Measurements from ENCODE around the gene TGFBR3L. TPM values are rescaled to one million over a fixed set of nuclear protein-coding genes. Genes with fewer than 3 reads are reported as not detected.

The TGFBR3L gene
- total RNA-seq, 2 experiments from 2014 or later: 0.13 to 0.61 TPM

DNA sequence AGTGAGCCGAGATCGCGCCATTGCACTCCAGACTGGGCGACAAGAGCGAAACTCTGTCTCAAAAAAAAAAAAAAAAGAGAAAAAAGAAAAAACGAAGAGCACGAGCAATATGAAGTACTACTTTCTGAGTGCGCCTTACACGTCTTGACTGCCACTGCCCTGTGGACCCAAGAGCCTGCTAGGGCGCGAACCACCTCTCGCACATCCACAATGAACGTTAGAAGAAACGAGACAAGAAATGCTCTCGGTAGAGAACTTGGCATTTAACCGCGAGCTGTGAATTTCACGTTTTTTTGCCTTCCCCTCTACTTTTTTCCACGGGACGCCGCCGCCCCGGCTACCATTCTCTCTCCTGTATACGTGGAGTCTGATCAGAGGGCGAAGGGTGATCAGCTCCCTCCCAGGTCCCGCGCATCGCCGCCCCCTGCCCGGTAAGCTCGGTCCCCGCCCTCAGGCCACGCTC, 28.4 kb downstream of the TGFBR3L start:
- intact Hi-C loops (cut with micrococcal nuclease; ENCODE audit: unreplicated experiment): loop anchor here (1.0 to 5.0 kb wide), 6 partner anchors 22 to 324 kb away; partner anchors contain the start of genes ELAVL1 and SNAPC2
- peak overlapping the region; percentile 77 for H3K4me2 ChIP-seq (ENCODE audit: low read length)
- H4K20me1 ChIP-seq (ENCODE audit: insufficient read depth, low read length): 0 out of 2 replicates have a peak, but pooled peaks cover 5% of the 10 kb centered on the region
- peak overlapping the region; percentile 62 for H3K27ac ChIP-seq (ENCODE audit: low read depth, low read length, poor library complexity, severe bottlenecking)
- no peaks in the 10 kb centered on the region for H3K9me3 ChIP-seq (ENCODE audit: low read length)
- H3K79me2 ChIP-seq (ENCODE audit: insufficient read depth, low read depth, low read length): peaks cover 40% of the 10 kb centered on the region
- peak overlapping the region; percentile 94 for H3K4me3 ChIP-seq (ENCODE audit: low read depth, low read length, poor library complexity, severe bottlenecking)
- peaks cover 18% of the 10 kb centered on the region for H3K4me1 ChIP-seq (ENCODE audit: insufficient read depth, low read length, poor library complexity, severe bottlenecking)
- BruUV-seq (replicated peaks): no TSS peak
- ChIA-PET CTCF (ENCODE audit: unreplicated experiment) (interaction anchor here (1.2 to 2.0 kb wide), 2 partner anchors 22 to 91 kb away, joined by 3 to 15 read pairs; partner anchors contain the start of gene SNAPC2), POLR2A (interaction anchor here (0.6 to 2.8 kb wide), 4 partner anchors 18 to 337 kb away, joined by 4 to 12 read pairs (median 5); partner anchors contain the start of gene SNAPC2)
- H3K9me2 ChIP-seq (ENCODE audit: insufficient read depth, low read length): no peaks in the 10 kb centered on the region
- peak; percentile 32 for DNase-seq (ENCODE audit: low spot score)
- TF ChIP-seq, protein P1, sequence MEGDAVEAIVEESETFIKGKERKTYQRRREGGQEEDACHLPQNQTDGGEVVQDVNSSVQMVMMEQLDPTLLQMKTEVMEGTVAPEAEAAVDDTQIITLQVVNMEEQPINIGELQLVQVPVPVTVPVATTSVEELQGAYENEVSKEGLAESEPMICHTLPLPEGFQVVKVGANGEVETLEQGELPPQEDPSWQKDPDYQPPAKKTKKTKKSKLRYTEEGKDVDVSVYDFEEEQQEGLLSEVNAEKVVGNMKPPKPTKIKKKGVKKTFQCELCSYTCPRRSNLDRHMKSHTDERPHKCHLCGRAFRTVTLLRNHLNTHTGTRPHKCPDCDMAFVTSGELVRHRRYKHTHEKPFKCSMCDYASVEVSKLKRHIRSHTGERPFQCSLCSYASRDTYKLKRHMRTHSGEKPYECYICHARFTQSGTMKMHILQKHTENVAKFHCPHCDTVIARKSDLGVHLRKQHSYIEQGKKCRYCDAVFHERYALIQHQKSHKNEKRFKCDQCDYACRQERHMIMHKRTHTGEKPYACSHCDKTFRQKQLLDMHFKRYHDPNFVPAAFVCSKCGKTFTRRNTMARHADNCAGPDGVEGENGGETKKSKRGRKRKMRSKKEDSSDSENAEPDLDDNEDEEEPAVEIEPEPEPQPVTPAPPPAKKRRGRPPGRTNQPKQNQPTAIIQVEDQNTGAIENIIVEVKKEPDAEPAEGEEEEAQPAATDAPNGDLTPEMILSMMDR (conservative IDR thresholded peaks at IDR 0.05; ENCODE audit: low read length): no peak
- TF ChIP-seq EZH2phosphoT487 (IDR thresholded peaks at IDR 0.05; ENCODE audit: borderline replicate concordance, low read depth, low read length): no peak
- peak overlapping the region; percentile 52 for H2AFZ ChIP-seq (ENCODE audit: low read length)
- H3K36me3 ChIP-seq (ENCODE audit: insufficient read depth, low read length): peaks cover 34% of the 10 kb centered on the region

DNA sequence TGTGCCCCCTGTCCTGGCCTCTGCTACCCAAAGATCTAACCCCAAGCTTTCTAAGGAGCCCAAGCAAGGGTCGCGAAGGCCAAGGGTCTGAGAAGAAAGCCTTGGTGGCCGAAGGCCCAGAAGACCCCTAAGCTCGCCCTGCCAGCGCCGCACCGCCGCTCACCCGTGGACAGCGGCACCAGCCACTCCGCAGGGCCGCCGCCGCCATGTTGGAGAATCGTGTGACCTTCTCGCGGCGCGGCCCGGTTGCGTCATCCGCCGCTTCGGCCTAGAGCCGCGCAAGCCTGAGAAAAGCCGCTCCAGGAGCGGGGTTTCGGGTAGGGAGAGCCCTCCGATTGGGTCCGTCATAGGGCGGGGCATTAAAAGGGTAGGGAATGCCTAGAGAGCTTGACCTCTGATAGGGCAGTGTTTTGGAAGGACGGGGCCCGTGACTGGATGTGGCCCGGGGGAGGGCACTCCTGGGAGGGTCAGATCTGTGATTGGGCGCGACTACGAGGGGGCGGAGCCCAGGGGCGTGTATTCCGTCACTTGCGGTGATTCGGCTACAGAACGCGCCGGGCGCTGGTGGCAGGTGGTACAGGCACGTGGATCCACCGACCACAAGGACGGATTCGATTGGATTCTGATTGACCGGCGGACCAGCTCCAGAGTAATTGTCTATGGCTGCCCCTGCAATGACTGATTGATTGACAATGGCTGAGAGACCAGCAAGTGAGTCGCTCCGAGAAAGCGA, 29.0 kb downstream of the TGFBR3L start, which contains the start of gene TIMM44:
TSS of gene TIMM44 (minus strand) at position 223 of the 733 bp plus-strand sequence. CDS start at position 208, 15 bp downstream.
- intact Hi-C loops (cut with micrococcal nuclease; ENCODE audit: unreplicated experiment): loop anchor here (1.0 to 5.0 kb wide), 7 partner anchors 23 to 324 kb away; partner anchors contain the start of genes ELAVL1 and SNAPC2
- H3K4me1 ChIP-seq (ENCODE audit: insufficient read depth, low read length, poor library complexity, severe bottlenecking): peaks cover 18% of the 10 kb centered on the region
- H3K79me2 ChIP-seq (ENCODE audit: insufficient read depth, low read depth, low read length): peaks cover 40% of the 10 kb centered on the region
- BruUV-seq (replicated peaks): no TSS peak
- DNase-seq (ENCODE audit: low spot score): peak; percentile 100
- TF ChIP-seq, protein P1 (conservative IDR thresholded peaks at IDR 0.05; ENCODE audit: low read length): no peak
- TF ChIP-seq EZH2phosphoT487 (IDR thresholded peaks at IDR 0.05; ENCODE audit: borderline replicate concordance, low read depth, low read length): no peak
- CTCF ChIA-PET (ENCODE audit: unreplicated experiment): interaction anchor here (0.6 to 2.0 kb wide), 5 partner anchors 23 to 266 kb away, joined by 3 to 15 read pairs (median 4); partner anchors contain the start of gene SNAPC2
- peak within 1 kb of the TSS; percentile 84 for H3K4me2 ChIP-seq (ENCODE audit: low read length)
- no peaks in the 10 kb centered on the region for H3K9me3 ChIP-seq (ENCODE audit: low read length)
- peak within 1 kb of the TSS; percentile 69 for H3K27ac ChIP-seq (ENCODE audit: low read depth, low read length, poor library complexity, severe bottlenecking)
- H2AFZ ChIP-seq (ENCODE audit: low read length): peak within 1 kb of the TSS; percentile 52
- H3K36me3 ChIP-seq (ENCODE audit: insufficient read depth, low read length): peaks cover 29% of the 10 kb centered on the region
- POLR2A ChIA-PET: interaction anchor here (0.6 to 2.8 kb wide), 7 partner anchors 16 to 338 kb away, joined by 3 to 12 read pairs (median 5); partner anchors contain the start of gene SNAPC2
- no peaks in the 10 kb centered on the region for H3K9me2 ChIP-seq (ENCODE audit: insufficient read depth, low read length)
- H4K20me1 ChIP-seq (ENCODE audit: insufficient read depth, low read length): 0 out of 2 replicates have a peak, but pooled peaks cover 5% of the 10 kb centered on the region
- H3K4me3 ChIP-seq (ENCODE audit: low read depth, low read length, poor library complexity, severe bottlenecking): peak within 1 kb of the TSS; percentile 94

Data from OCI-LY7 (cell line).